Measurements from ENCODE around the gene NAPA. TPM values are rescaled to one million over a fixed set of nuclear protein-coding genes. Genes with fewer than 3 reads are reported as not detected.

NAPA gene
- total RNA-seq, 1 donor from 2014 or later: 132 TPM

GRCh38 chr19:47521473-47522180, 6.8 kb upstream of the NAPA start:
- Histone ChIP-seq H3K4me2 (ENCODE audit: low read length) (no peak overlapping the region), H4K20me1 (ENCODE audit: insufficient read depth, low read length) (no peaks in the 10 kb centered on the region), H3K9ac (ENCODE audit: low read length) (no peak overlapping the region), H3K9me3 (ENCODE audit: insufficient read depth, low read depth, low read length) (no peaks in the 10 kb centered on the region), H3K36me3 (ENCODE audit: insufficient read depth, low read length) (no peaks in the 10 kb centered on the region), H3K4me3 (ENCODE audit: insufficient read depth, low read depth, low read length) (no peak overlapping the region), H3K4me1 (ENCODE audit: insufficient read depth, low read length) (no peaks in the 10 kb centered on the region), H3K27me3 (ENCODE audit: insufficient read depth, low read length) (peaks cover 10% of the 10 kb centered on the region), H3K27ac (ENCODE audit: low read depth, low read length) (no peak overlapping the region), H2AFZ (ENCODE audit: low read depth, low read length) (no peak overlapping the region), H3K79me2 (ENCODE audit: insufficient read depth, low read length) (no peaks in the 10 kb centered on the region)
- no peaks in the 10 kb centered on the region for H3K9me3 Mint-ChIP-seq (ENCODE audit: unreplicated experiment)
- no peak overlapping the region for H3K27ac Mint-ChIP-seq (ENCODE audit: unreplicated experiment)
- H3K36me3 Mint-ChIP-seq (ENCODE audit: low read depth, unreplicated experiment): no peaks in the 10 kb centered on the region
- peaks cover 11% of the 10 kb centered on the region for H3K27me3 Mint-ChIP-seq (ENCODE audit: low read depth, unreplicated experiment)
- TF ChIP-seq CTCF (IDR thresholded peaks at IDR 0.05; ENCODE audit: insufficient read depth, low read depth, low read length): no peak
- no peak for TF ChIP-seq EZH2 (IDR thresholded peaks at IDR 0.05; ENCODE audit: insufficient read depth, low read length)
- no peak for DNase-seq (ENCODE audit: low read depth)
- H3K4me3 Mint-ChIP-seq (ENCODE audit: unreplicated experiment): no peak overlapping the region
- FAIRE-seq: no peak
- H3K4me1 Mint-ChIP-seq (ENCODE audit: low read depth, unreplicated experiment): peaks cover 4% of the 10 kb centered on the region

- no peak for TF ChIP-seq CTCF (IDR thresholded peaks at IDR 0.05; ENCODE audit: insufficient read depth, low read depth, low read length)
- no peak for TF ChIP-seq EZH2 (IDR thresholded peaks at IDR 0.05; ENCODE audit: insufficient read depth, low read length)
- Histone ChIP-seq H3K27ac (ENCODE audit: low read depth, low read length) (no peak overlapping the region), H3K79me2 (ENCODE audit: insufficient read depth, low read length) (no peaks in the 10 kb centered on the region), H3K9me3 (ENCODE audit: insufficient read depth, low read depth, low read length) (no peaks in the 10 kb centered on the region), H3K27me3 (ENCODE audit: insufficient read depth, low read length) (peaks cover 7% of the 10 kb centered on the region), H2AFZ (ENCODE audit: low read depth, low read length) (no peak overlapping the region), H3K4me1 (ENCODE audit: insufficient read depth, low read length) (no peaks in the 10 kb centered on the region), H4K20me1 (ENCODE audit: insufficient read depth, low read length) (no peaks in the 10 kb centered on the region), H3K9ac (ENCODE audit: low read length) (no peak overlapping the region), H3K36me3 (ENCODE audit: insufficient read depth, low read length) (no peaks in the 10 kb centered on the region), H3K4me2 (ENCODE audit: low read length) (no peak overlapping the region), H3K4me3 (ENCODE audit: insufficient read depth, low read depth, low read length) (no peak overlapping the region)
- no peak overlapping the region for H3K27ac Mint-ChIP-seq (ENCODE audit: unreplicated experiment)
- FAIRE-seq (no peak), DNase-seq (ENCODE audit: low read depth) (no peak)
- H3K36me3 Mint-ChIP-seq (ENCODE audit: low read depth, unreplicated experiment): no peaks in the 10 kb centered on the region
- H3K27me3 Mint-ChIP-seq (ENCODE audit: low read depth, unreplicated experiment): peaks cover 11% of the 10 kb centered on the region
- no peak overlapping the region for H3K4me3 Mint-ChIP-seq (ENCODE audit: unreplicated experiment)
- no peaks in the 10 kb centered on the region for H3K9me3 Mint-ChIP-seq (ENCODE audit: unreplicated experiment)
- H3K4me1 Mint-ChIP-seq (ENCODE audit: low read depth, unreplicated experiment): peaks cover 4% of the 10 kb centered on the region
Measured at GRCh38 chr19:47520839-47521238, 6.0 kb upstream of the NAPA start.

- H3K27ac ChIP-seq (ENCODE audit: low read depth, low read length): no peak overlapping the region
- H3K36me3 ChIP-seq (ENCODE audit: insufficient read depth, low read length): no peaks in the 10 kb centered on the region
- H3K4me3 ChIP-seq (ENCODE audit: insufficient read depth, low read depth, low read length): no peak overlapping the region
- H4K20me1 ChIP-seq (ENCODE audit: insufficient read depth, low read length): no peaks in the 10 kb centered on the region
- no peaks in the 10 kb centered on the region for H3K4me1 ChIP-seq (ENCODE audit: insufficient read depth, low read length)
- no peak for DNase-seq (ENCODE audit: low read depth)
- no peak overlapping the region for H2AFZ ChIP-seq (ENCODE audit: low read depth, low read length)
- Mint-ChIP-seq H3K27me3 (ENCODE audit: low read depth, unreplicated experiment) (peaks cover 11% of the 10 kb centered on the region), H3K9me3 (ENCODE audit: unreplicated experiment) (no peaks in the 10 kb centered on the region), H3K4me3 (ENCODE audit: unreplicated experiment) (no peak overlapping the region), H3K27ac (ENCODE audit: unreplicated experiment) (no peak overlapping the region), H3K36me3 (ENCODE audit: low read depth, unreplicated experiment) (no peaks in the 10 kb centered on the region), H3K4me1 (ENCODE audit: low read depth, unreplicated experiment) (peaks cover 4% of the 10 kb centered on the region)
- H3K9ac ChIP-seq (ENCODE audit: low read length): no peak overlapping the region
- no peaks in the 10 kb centered on the region for H3K79me2 ChIP-seq (ENCODE audit: insufficient read depth, low read length)
- FAIRE-seq: no peak
- no peaks in the 10 kb centered on the region for H3K9me3 ChIP-seq (ENCODE audit: insufficient read depth, low read depth, low read length)
- H3K4me2 ChIP-seq (ENCODE audit: low read length): no peak overlapping the region
- H3K27me3 ChIP-seq (ENCODE audit: insufficient read depth, low read length): peaks cover 7% of the 10 kb centered on the region
- TF ChIP-seq EZH2 (IDR thresholded peaks at IDR 0.05; ENCODE audit: insufficient read depth, low read length): no peak
- TF ChIP-seq CTCF (IDR thresholded peaks at IDR 0.05; ENCODE audit: insufficient read depth, low read depth, low read length): no peak
Measured at GRCh38 chr19:47520343-47520806, 5.5 kb upstream of the NAPA start.
